Skeletal muscle tissue (tissue), 4 donors: ENCODE results near the gene SLC25A42. TPM values are rescaled to one million over a fixed set of nuclear protein-coding genes. Genes with fewer than 3 reads are reported as not detected.
A peak's percentile ranks its signal among the peaks of the same experiment; 100 is the strongest.
"Not testable (repeated sequence)": the region's sequence is repeated elsewhere in the genome, so short reads cannot be mapped to it uniquely, and the experiment has no call there.

ENCODE experiments used
- H3K27ac ChIP-seq: one replicate; pipeline ENCODE4 v1.7.0; 2013; ENCODE audit warnings: mild to moderate bottlenecking, low read depth, low read length, inconsistent platforms
- H3K27me3 ChIP-seq, 3 donors: one replicate each; pipeline ENCODE4 v1.7.0; 2013; ENCODE audit warnings: low read length in 3 of 3; ENCODE audit not compliant: control insufficient read depth in 3 of 3, insufficient read depth in 3 of 3
- H3K36me3 ChIP-seq, 3 donors: one replicate each; pipeline ENCODE4 v1.7.0; 2013; ENCODE audit warnings: low read length in 3 of 3; ENCODE audit not compliant: control insufficient read depth in 3 of 3, insufficient read depth in 3 of 3
- H3K4me1 ChIP-seq, 3 donors: one replicate each; pipeline ENCODE4 v1.7.0; 2013; ENCODE audit warnings: low read length in 3 of 3, mild to moderate bottlenecking in 3 of 3; ENCODE audit not compliant: control insufficient read depth in 3 of 3, insufficient read depth in 3 of 3
- H3K4me3 ChIP-seq, 3 donors: one replicate each; pipeline ENCODE4 v1.7.0; 2013; ENCODE audit warnings: low read length in 3 of 3
- H3K9ac ChIP-seq, 3 donors: one replicate each; pipeline ENCODE4 v1.7.0; 2013; ENCODE audit warnings: low read length in 3 of 3, mild to moderate bottlenecking in 3 of 3, moderate library complexity in 2 of 3, low read depth in 1 of 3
- H3K9me3 ChIP-seq, 3 donors: one replicate each; pipeline ENCODE4 v1.7.0; 2013; ENCODE audit warnings: low read length in 3 of 3; ENCODE audit not compliant: control insufficient read depth in 3 of 3
- total RNA-seq: library from RNA; depleted of rRNA; stranded (reverse); fragments of >200 nt; gene quantifications from one replicate; pipeline ENCODE4 v1.2.3, GENCODE V29; 2014
- donor health status: Osteomylitis.

Gene SLC25A42
- total RNA-seq, 1 donor from 2014 or later = 7.8 TPM

DNA sequence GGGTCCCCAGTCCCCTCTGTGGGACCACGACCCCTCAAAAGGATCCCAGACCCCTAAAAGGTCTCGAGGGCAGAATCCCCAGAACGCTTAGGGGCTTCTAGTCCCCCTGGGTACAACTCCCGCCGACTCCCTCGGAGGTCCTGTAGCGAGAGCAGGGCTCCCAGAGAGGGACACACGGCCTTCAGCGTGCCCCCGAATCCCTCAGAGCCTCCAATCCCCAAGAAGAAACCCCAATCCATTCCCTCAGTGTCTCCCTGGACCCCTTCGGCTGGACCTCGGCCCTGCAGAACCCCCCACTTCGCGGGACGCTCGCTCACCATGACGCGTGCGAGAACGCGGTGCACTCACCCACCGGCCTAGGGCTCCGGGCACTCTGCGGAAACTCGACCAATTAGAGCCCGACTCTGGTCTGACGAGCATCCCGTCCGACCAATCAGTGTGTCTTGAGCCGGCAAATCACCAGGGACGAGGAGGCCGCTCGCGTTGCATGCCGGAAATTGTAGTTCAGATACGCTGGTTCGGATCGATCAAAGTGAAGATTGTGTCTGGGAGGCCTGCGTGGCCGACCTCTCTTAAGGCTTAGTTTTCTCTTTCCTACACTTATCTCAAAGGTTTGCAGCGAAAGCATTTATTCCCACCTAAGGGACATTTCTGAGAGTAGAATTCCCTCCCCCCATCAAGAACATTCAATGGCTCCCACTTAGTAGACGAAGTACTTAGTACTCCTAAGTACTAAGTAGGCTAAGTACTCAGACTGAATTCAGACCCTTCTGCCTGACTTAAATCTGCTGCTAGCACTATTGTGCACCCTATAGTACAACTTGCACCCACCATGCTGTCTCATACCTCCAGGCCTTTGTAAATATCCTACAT, 74.6 kb downstream of the SLC25A42 start, which contains the start of gene TMEM161A:
Gene TMEM161A (minus strand): TSS at position 370 of the 873 bp plus-strand sequence. CDS start 50 bp downstream, at position 320.
- Histone ChIP-seq H3K27me3 (no peaks in the 10 kb centered on the region), H3K36me3 (no peaks in the 10 kb centered on the region), H3K4me1 (peaks cover 17 to 32% (median 23%) of the 10 kb centered on the region in 3 donors), H3K9ac (peak within 1 kb of the TSS; percentile 99 to 100 (median 100)), H3K27ac (peak within 1 kb of the TSS; percentile 96), H3K9me3 (no peaks in the 10 kb centered on the region), H3K4me3 (peak within 1 kb of the TSS; percentile 96 to 98 (median 98))

DNA sequence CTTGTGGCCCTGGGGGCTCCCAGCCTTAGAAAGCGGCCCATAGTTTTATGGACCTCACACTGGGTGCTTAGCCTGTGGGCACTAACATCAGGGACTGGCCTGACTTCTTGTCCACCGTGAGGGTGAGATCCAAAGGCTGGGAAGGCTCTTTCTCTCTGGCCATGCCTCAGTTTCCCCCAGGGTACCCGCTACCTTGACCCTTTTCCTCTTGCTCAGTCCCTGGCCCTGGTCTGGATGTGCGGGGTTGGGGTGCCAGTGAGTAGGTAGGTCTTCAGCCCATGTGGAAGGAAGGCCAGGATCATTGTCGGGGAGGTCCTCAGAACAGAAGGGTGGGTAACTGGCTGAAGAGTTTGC, 76.1 kb downstream of the SLC25A42 start:
- Histone ChIP-seq H3K4me3 (no peak overlapping the region), H3K27me3 (no peaks in the 10 kb centered on the region), H3K9me3 (no peaks in the 10 kb centered on the region), H3K27ac (peak overlapping the region; percentile 62), H3K9ac (no peak overlapping the region), H3K4me1 (peaks cover 14 to 24% (median 18%) of the 10 kb centered on the region in 3 donors), H3K36me3 (no peaks in the 10 kb centered on the region)

- no peaks in the 10 kb centered on the region for H3K9me3 ChIP-seq
- H3K4me3 ChIP-seq = no peak overlapping the region
- H3K9ac ChIP-seq = no peak overlapping the region
- H3K4me1 ChIP-seq = peaks cover 10 to 20% (median 14%) of the 10 kb centered on the region in 3 donors
- H3K36me3 ChIP-seq = no peaks in the 10 kb centered on the region
- H3K27me3 ChIP-seq = no peaks in the 10 kb centered on the region
- peak overlapping the region; percentile 62 for H3K27ac ChIP-seq
Observed at GRCh38 chr19:19140476-19140875, 76.7 kb downstream of the SLC25A42 start.

DNA sequence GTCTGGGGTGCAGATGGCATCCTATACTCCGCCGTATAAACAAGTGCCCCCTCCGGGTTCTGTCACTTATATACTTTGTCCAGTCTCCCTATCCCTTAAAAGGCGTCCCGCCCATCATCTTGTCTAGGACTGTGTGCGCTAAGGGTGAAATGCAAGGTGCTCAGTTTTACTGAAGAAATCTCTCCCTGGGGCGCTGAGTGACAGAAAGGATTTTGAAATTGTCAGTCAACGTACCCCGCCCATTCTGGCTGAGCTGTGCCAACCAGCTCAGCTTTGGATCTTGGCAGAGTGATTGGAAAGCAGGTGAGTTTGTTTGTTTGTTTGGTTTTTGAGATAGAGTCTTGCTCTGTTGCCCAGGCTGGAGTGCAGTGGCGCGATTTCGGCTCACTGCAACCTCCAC, 78.6 kb downstream of the SLC25A42 start:
- Histone ChIP-seq H3K4me3 (no peak overlapping the region), H3K9me3 (no peaks in the 10 kb centered on the region), H3K27ac (no peak overlapping the region), H3K27me3 (no peaks in the 10 kb centered on the region), H3K4me1 (peaks cover 7 to 18% (median 9%) of the 10 kb centered on the region in 3 donors), H3K9ac (no peak overlapping the region), H3K36me3 (peaks cover 0 to 3% (median 1%) of the 10 kb centered on the region in 3 donors)

- peak overlapping the region in 1 of 3 donors; percentile 32 for H3K9ac ChIP-seq
- no peaks in the 10 kb centered on the region for H3K27me3 ChIP-seq
- H3K9me3 ChIP-seq = no peaks in the 10 kb centered on the region
- H3K4me1 ChIP-seq = peaks cover 0 to 3% (median 2%) of the 10 kb centered on the region in 3 donors
- H3K27ac ChIP-seq = no peak overlapping the region
- peaks cover 0 to 13% (median 3%) of the 10 kb centered on the region in 3 donors for H3K36me3 ChIP-seq
- H3K4me3 ChIP-seq = no peak overlapping the region
Observed at GRCh38 chr19:19145281-19145680, 81.5 kb downstream of the SLC25A42 start.

GRCh38 chr19:19145684-19146608, 82.2 kb downstream of the SLC25A42 start:
- peaks cover 0 to 13% (median 3%) of the 10 kb centered on the region in 3 donors for H3K36me3 ChIP-seq
- peak overlapping the region in 2 of 3 donors; percentile 40 to 60 for H3K4me3 ChIP-seq
- H3K27me3 ChIP-seq = no peaks in the 10 kb centered on the region
- H3K9ac ChIP-seq = peak overlapping the region in 1 of 3 donors; percentile 32
- no peak overlapping the region for H3K27ac ChIP-seq
- H3K4me1 ChIP-seq = peaks cover 0 to 3% (median 2%) of the 10 kb centered on the region in 3 donors
- no peaks in the 10 kb centered on the region for H3K9me3 ChIP-seq

GRCh38 chr19:19146865-19147264, 83.1 kb downstream of the SLC25A42 start:
- H3K27me3 ChIP-seq = no peaks in the 10 kb centered on the region
- no peaks in the 10 kb centered on the region for H3K9me3 ChIP-seq
- H3K4me1 ChIP-seq = peaks cover 0 to 3% (median 2%) of the 10 kb centered on the region in 3 donors
- H3K9ac ChIP-seq = no peak overlapping the region
- H3K4me3 ChIP-seq = no peak overlapping the region
- no peak overlapping the region for H3K27ac ChIP-seq
- H3K36me3 ChIP-seq = peaks cover 0 to 13% (median 3%) of the 10 kb centered on the region in 3 donors

DNA sequence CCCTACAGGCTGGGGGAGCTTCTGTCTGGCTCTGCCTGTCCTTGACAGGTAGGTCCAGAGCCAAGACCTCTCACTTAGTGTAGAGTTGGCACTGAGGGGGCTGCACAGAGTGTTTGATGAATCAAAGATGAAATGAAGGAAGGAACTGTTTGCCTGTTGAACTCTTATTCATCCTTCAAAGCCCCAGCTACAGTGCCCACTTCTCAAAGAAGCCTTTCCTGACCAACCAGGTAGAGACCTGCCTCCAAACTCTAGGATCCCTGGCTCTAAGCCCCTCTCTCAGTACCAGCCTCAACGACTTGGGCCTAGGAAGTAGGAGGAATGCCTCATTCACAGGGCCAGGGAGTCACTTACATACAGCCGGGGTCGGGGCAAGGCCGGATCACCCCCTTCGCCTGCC, 83.5 kb downstream of the SLC25A42 start:
- Histone ChIP-seq H3K27ac (no peak overlapping the region), H3K9ac (no peak overlapping the region), H3K9me3 (no peaks in the 10 kb centered on the region), H3K4me1 (peaks cover 0 to 3% (median 2%) of the 10 kb centered on the region in 3 donors), H3K36me3 (peaks cover 0 to 13% (median 3%) of the 10 kb centered on the region in 3 donors), H3K4me3 (no peak overlapping the region), H3K27me3 (no peaks in the 10 kb centered on the region)

DNA sequence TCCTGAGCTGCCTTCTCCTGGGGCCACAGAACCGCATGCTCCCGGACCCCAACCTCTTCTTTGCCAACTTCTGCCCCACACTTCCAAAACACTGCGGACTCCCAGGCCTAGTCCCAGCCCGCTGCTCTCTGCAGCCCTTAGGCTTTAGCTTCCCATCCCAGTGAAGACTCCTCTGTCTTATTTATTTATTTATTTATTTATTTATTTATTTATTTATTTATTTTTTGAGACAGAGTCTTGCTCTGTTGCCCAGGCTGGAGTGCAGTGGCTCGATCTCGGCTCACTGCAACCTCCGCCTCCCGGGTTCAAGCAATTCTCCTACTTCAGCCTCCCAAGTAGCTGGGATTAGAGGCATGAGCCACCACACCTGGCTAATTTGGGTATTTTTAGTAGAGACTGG, 84.7 kb downstream of the SLC25A42 start:
- not testable (repeated sequence) for H3K4me3 ChIP-seq, H3K27ac ChIP-seq, H3K4me1 ChIP-seq, H3K27me3 ChIP-seq, H3K9ac ChIP-seq, H3K9me3 ChIP-seq
- H3K36me3 ChIP-seq = peaks cover 0 to 13% (median 3%) of the 10 kb centered on the region in 3 donors
